Left lung (tissue), 10 donors: Measurements from ENCODE around the gene USF1. TPM values are rescaled to one million over a fixed set of nuclear protein-coding genes. Genes with fewer than 3 reads are reported as not detected.

ENCODE experiments used
- ATAC-seq: fragments of 200-7000 bp; cut with Tn5 transposase; one replicate; pipeline ENCODE4 v1.9.1; 2020; ENCODE audit warnings: moderate library complexity
- DNase-seq, 4 donors: peaks; one replicate each; pipeline ENCODE4 v3.0.0-alpha.2; 2013 to 2020
- H3K27ac ChIP-seq, 2 donors: fragments of 200-600 bp; sonication (generic) in 1 of 2; one replicate each; pipeline versions ENCODE4 v1.5.0 to v1.8.0; 2020 to 2021
- H3K27me3 ChIP-seq, 2 donors: fragments of 200-600 bp; sonication (generic) in 1 of 2; one replicate each; pipeline versions ENCODE4 v1.5.0 to v1.8.0; 2020 to 2021
- H3K36me3 ChIP-seq, 2 donors: fragments of 200-600 bp; sonication (generic) in 1 of 2; one replicate each; pipeline versions ENCODE4 v1.5.0 to v1.8.0; 2020 to 2021
- H3K4me1 ChIP-seq, 2 donors: fragments of 200-600 bp; one replicate each; pipeline ENCODE4 v1.8.0; 2021
- H3K4me3 ChIP-seq, 2 donors: fragments of 200-600 bp; sonication (generic) in 1 of 2; one replicate each; pipeline versions ENCODE4 v1.5.0 to v1.8.0; 2020 to 2021; ENCODE audit warnings: mild to moderate bottlenecking in 1 of 2
- H3K9me3 ChIP-seq, 2 donors: fragments of 200-600 bp; sonication (generic) in 1 of 2; one replicate each; pipeline versions ENCODE4 v1.5.0 to v1.8.0; 2020 to 2021
- CTCF ChIP-seq, 2 donors: fragments of 200-600 bp; sonication (generic) in 1 of 2; IDR thresholded peaks; one replicate each; pipeline versions ENCODE4 v1.5.0 to v1.8.0; 2021; ENCODE audit warnings: antibody characterized with exemption in 2 of 2
- intact Hi-C, 2 donors: fragments of 100-400 bp; cut with DNase I; formaldehyde crosslinking; loops; one replicate each; pipeline versions ENCODE4 v1.11.2 to v1.14.2; 2022
- polyA plus RNA-seq, 6 donors: library from polyadenylated mRNA; unstranded; fragments of 120-200 nt; gene quantifications; one replicate each; pipeline ENCODE4 v1.2.1, GENCODE V29; 2013; ENCODE audit not compliant: insufficient read length in 6 of 6
- total RNA-seq, 2 donors: library from RNA; stranded (reverse); fragmentation: NEBNext Ultra II Directional; extraction: Animal tissue kit (Norgen Biotek cat#: 25700); gene quantifications; one replicate each; pipeline ENCODE4 v1.2.1, GENCODE V29; 2021
- donor health status: DM: no; HTN: yes; CAD: no.
- donor health status: DM: no; HTN: no; CAD: no.

The USF1 gene
- total and polyA plus RNA-seq, 8 donors: 56.1 to 75.4 (median 66.5) TPM

DNA sequence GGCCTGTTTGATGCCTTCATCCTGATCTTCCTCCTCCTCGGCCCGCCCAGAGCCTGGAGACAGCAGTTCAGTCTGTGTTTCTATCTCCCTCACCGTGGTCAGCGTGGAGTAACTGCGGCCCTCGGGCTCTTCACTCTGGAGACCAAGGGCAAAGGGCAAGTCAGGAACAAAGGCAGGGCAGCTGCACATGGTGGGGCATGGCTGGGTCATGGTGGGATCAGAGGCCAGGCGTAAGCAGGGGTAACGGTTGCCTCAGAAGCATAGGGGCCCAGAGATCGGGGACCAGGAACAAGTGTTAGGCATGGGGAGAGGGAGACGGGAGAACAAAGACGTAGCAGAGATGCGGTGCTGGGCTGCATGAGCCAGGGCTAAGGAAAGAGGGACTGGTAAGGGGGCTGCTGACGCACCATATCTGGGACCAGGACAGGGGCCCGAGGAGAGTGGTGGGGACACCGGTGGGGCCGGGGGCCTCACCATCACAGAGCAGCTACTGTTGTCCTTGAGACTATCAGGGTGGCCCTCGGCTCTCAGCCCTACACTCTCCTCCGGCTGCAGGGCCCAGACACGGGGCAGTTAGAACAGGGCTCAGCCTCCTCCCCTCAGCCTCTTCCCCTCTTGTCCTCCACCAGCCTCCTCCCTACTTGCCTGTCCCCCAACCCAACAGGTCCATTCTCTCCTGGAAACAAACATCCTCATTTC lies 27.1 kb upstream of the USF1 start:
- TF ChIP-seq CTCF (IDR thresholded peaks at IDR 0.05): no peak
- DNase-seq (no peak), ATAC-seq (no peak)
- no peak overlapping the region for H3K27ac ChIP-seq
- intact Hi-C loops: no loop called here
- no peaks in the 10 kb centered on the region for H3K9me3 ChIP-seq
- no peak overlapping the region for H3K4me3 ChIP-seq
- no peaks in the 10 kb centered on the region for H3K36me3 ChIP-seq
- no peaks in the 10 kb centered on the region for H3K27me3 ChIP-seq
- H3K4me1 ChIP-seq: peaks cover 0 to 24% of the 10 kb centered on the region in 2 donors

DNA sequence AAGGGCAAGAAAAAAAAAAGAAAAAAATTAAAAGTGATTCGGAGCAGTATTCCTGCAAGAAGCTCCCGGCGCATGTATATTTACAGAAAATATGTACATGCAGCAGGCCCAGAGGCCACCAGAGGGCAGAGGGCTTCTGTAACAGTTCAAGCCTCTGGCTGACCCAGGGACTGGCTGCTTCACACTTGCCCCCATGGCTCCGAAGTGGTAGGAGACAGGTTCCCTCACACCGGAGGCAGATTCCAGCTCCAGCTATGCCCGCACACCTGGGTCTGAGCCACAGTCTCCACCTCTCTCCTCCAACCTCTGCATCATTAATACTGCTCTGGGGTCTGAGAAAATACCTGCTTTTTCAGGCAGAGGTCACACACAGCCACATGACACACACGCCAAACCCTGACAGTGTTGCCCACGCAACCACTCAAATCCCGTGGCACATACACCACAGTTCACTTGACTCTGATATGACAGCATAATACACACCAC lies 26.2 kb upstream of the USF1 start:
- ATAC-seq (peak; percentile 52), DNase-seq (peak in 2 of 4 donors; percentile 64 to 86)
- H3K4me1 ChIP-seq: peaks cover 0 to 34% of the 10 kb centered on the region in 2 donors
- intact Hi-C loops: no loop called here
- H3K9me3 ChIP-seq: no peaks in the 10 kb centered on the region
- peak; percentile 45 to 59 for TF ChIP-seq CTCF (IDR thresholded peaks at IDR 0.05)
- H3K27me3 ChIP-seq: no peaks in the 10 kb centered on the region
- H3K4me3 ChIP-seq: no peak overlapping the region
- H3K36me3 ChIP-seq: no peaks in the 10 kb centered on the region
- no peak overlapping the region for H3K27ac ChIP-seq

GRCh38 chr1:161070761-161071160 lies 25.0 kb upstream of the USF1 start:
- intact Hi-C loops: no loop called here
- Histone ChIP-seq H3K9me3 (no peaks in the 10 kb centered on the region), H3K27me3 (no peaks in the 10 kb centered on the region), H3K4me3 (no peak overlapping the region), H3K4me1 (peaks cover 0 to 45% of the 10 kb centered on the region in 2 donors), H3K36me3 (no peaks in the 10 kb centered on the region), H3K27ac (peak overlapping the region in 1 of 2 donors; percentile 98)
- ATAC-seq: no peak
- TF ChIP-seq CTCF (IDR thresholded peaks at IDR 0.05): no peak
- no peak for DNase-seq

DNA sequence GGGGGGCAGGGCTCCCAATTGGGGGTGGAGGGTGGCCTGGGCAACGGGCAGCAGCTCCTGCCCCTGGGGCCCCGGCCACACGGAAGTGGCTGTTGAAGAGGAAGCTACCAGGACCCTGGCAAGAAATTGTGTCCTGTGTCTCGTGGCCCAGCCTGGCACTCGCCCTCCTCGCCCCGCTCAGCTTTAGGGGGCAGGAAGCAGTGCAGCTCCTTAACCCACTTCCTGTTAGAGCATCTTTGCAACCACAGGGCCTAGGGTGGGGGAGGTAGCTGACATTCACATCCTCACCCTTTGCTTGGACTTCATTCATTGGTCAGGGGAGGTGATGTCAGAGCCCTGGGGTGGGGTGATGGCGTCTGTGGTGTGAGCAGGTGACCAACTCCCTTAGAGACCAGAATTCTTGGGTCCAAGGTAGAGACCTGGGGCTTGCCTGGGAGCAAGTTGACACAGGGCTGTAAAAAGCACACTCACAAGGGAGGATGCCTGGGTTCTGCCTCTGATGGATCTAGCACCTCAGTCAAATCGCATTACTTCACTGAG lies 24.0 kb upstream of the USF1 start, which contains the start of gene ARHGAP30:
ARHGAP30 (minus strand) TSS at position 161 of the 540 bp plus-strand sequence. CDS start 267 bp downstream, outside the sequence.
- DNase-seq (peak in 2 of 4 donors; percentile 86 to 95), ATAC-seq (peak; percentile 70)
- intact Hi-C loops: no loop called here
- no peak for TF ChIP-seq CTCF (IDR thresholded peaks at IDR 0.05)
- H3K36me3 ChIP-seq: no peaks in the 10 kb centered on the region
- H3K27me3 ChIP-seq: no peaks in the 10 kb centered on the region
- H3K4me3 ChIP-seq: peak within 1 kb of the TSS; percentile 21 to 64
- H3K27ac ChIP-seq: peak within 1 kb of the TSS; percentile 81 to 98
- H3K4me1 ChIP-seq: peaks cover 0 to 55% of the 10 kb centered on the region in 2 donors
- H3K9me3 ChIP-seq: no peaks in the 10 kb centered on the region

- H3K4me3 ChIP-seq: peak overlapping the region; percentile 21 to 64
Measured at GRCh38 chr1:161069241-161069640, 23.5 kb upstream of the USF1 start.

More at GRCh38 chr1:161069241-161069640, 23.5 kb upstream of the USF1 start:
- no peaks in the 10 kb centered on the region for H3K27me3 ChIP-seq
- peaks cover 0 to 55% of the 10 kb centered on the region in 2 donors for H3K4me1 ChIP-seq
- H3K27ac ChIP-seq: peak overlapping the region; percentile 81 to 98
- no peaks in the 10 kb centered on the region for H3K36me3 ChIP-seq
- intact Hi-C loops: no loop called here
- H3K9me3 ChIP-seq: no peaks in the 10 kb centered on the region
- TF ChIP-seq CTCF (IDR thresholded peaks at IDR 0.05): no peak
- DNase-seq: no peak
- no peak for ATAC-seq
